Activated CD4-positive, alpha-beta T cell treated with anti-CD3 and anti-CD28 coated beads, Interleukin-2, amount 50 U/mL, for 16 hours (primary cell): Measurements from ENCODE around the gene STARD13.

ENCODE experiments used
- DNase-seq: peaks from one replicate; pipeline ENCODE4 v3.0.0-alpha.2; 2020

The STARD13 gene

DNA sequence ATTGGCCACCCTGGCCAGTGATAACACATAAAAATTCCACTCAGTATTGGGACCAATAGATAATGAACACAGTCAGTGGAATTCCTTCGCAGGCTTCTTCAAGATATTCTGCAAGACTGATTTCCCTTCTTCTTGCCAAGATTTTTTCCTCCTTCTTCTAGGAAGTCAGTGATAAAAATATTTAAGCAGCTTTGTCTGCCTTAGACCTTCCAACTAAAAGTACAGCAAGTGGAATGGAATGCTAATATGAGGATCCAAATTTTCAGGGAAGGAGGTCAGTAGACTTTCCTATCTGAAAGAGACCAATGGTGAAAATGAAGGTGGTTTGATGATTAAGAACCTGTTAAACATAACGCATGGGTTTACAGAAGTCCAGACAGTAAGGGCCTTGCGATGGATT, 9.6 kb downstream of the STARD13 start:
- DNase-seq = no peak

GRCh38 chr13:33274264-33274663, 11.3 kb downstream of the STARD13 start:
- no peak for DNase-seq

GRCh38 chr13:33272531-33273124, 12.9 kb downstream of the STARD13 start:
- DNase-seq = no peak

- no peak for DNase-seq
These were observed 13.8 kb downstream of the STARD13 start for GRCh38 chr13:33271759-33272158.

GRCh38 chr13:33270895-33271538, 14.5 kb downstream of the STARD13 start:
- no peak for DNase-seq

- DNase-seq = no peak
These were observed 19.9 kb downstream of the STARD13 start for GRCh38 chr13:33265607-33266006.

DNA sequence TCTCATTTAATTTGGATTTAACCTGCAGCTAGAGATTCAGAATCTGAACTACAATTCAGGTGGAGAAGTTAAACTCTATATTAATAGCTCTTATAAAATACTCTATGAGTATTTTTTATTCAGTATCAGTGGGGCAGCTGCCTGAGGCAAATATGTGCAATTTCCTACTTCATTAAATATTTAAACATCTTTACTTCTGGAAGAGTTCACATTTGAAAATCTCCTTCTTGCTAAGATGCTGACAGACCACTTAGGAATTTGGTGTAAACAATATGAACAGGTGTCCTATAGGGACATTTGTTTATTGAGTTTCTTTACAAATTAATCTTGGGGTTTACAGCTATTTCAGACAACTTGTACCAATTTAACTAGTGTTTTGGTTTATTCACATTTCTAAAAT, 20.4 kb downstream of the STARD13 start:
- no peak for DNase-seq

- DNase-seq = no peak
These were observed 21.0 kb downstream of the STARD13 start for GRCh38 chr13:33264620-33264978.

- DNase-seq = no peak
These were observed 21.5 kb downstream of the STARD13 start for GRCh38 chr13:33263976-33264619.

DNA sequence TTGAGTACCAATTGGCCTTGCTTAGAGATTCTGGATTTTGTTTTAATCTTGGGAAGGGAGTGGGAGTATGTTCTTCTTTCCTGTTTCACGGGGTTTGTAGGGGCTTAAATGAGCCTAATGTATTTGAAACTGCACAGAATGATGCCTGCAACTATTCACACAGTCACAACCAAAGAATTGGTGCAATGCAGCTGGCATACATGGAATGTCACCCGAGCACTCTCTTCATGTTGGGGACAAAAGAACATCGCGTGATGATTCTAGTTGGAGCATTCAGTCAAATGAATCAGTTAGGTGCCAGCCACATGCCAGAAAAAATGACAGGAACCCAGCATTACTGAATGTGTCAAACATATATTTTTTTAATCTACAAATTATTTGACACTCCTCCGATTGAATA, 22.1 kb downstream of the STARD13 start:
- no peak for DNase-seq

- DNase-seq = no peak
These were observed 22.6 kb downstream of the STARD13 start for GRCh38 chr13:33262997-33263396.

DNA sequence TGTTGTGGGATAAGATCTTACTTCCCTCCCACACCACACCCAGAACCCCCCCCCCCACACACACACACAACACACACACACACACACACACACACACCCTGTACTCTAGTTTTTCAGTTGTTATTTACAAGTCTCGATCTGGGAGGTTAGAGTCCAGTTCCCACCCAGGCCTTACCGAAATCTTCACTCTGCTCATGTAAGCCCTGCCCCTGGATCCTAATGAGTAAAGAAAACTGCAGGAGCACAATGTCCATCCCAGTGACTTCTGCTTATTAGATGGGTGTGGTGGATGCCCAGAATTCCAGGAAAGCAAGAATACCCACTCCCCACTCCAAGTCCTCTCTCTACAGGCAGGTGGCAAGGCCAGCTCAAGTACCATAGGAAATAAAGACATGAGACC, 23.0 kb downstream of the STARD13 start:
- no peak for DNase-seq

DNA sequence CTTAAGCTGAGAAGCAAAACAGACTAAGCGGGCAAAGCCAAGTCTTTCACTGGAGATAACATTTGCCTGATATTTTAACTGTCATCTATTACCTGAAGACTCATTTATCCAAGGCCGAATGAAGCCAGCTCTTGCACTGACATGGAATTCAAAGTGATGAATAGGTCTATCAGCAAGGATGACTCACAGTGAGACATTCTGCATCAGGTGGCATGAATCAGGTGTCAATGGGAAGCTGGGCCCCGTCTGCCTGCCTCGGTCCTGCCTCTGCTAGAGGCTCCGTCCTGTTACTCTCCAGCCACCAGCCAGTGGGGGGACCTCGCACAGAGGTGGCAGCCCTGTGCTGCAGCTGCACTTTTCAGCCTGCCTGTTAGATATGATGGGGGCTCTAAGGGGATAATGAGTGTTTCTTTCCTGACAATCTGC, 23.5 kb downstream of the STARD13 start:
- no peak for DNase-seq

DNA sequence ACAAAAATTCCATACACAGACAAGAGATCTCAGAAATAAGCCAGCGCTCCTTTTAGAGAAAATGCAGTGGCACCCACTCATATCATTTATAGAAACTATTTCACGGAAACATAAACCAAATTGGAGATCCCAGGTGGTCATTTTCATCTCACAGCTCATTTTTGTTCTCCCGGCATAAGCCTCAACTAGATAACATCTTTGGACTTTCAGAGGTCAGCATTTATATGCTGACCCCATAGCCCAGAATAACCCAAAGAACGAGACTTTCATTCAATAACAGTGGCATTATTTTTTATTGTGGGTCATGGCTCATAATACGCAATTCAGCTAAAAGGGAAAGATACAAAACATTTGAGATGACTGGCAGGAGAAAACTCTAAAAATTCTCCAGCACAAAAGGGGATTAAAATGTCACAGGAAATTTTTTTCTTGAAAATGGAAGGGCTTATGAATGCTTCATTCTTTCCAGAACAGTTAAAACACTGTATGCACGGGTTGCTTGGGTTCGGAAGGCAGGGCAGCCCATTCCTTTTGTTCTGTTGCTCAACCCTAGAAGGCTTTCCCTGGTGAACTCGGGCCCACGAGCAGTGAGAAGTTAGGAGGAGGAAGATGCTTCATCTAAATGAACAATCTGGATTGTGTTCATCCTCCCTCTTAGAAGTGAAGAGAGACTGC, 24.0 kb downstream of the STARD13 start:
- DNase-seq = no peak

DNA sequence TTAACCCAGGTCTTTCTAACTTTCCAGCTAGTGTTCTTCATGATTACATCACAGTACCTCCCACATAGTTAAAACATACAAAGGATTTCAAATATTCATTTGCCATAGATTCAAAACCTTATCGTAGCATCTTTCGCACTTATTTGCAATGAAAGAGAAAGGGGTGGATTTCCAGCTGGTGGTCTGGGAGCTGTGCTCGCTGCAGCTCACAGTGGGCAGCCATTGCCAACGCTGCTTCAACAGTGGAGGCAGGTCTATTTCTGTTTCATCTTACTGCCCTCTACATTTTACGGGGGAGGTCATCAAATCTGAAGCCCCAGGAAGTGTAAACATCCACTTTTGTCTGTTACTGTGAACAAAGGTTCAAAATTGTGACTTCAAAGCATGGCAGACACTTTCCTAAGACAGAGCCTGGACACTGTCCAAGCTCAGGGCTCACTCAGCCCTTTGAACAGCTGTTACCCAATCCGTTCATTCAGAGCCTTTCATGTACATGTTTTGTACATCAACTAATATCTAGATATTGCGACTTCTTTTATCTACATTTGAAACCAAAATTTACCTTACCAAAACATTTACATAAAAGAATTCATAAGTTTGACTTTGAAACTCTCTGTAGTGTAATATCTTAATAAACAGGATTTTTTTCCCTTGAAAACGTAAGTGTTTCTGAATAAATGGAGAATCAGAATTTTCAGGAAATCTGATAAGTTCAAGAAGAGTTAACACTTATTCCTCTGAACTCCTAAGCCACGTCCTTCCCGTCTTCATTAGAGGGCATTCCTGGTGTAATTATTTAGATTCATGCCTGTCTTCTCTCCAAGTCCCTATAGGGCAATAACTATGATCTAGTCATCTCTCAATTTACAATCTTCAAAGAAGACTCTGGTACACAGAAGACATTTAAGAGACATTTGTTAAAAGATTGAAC, 25.1 kb downstream of the STARD13 start:
- DNase-seq = no peak

GRCh38 chr13:33259296-33259695, 26.3 kb downstream of the STARD13 start:
- no peak for DNase-seq

DNA sequence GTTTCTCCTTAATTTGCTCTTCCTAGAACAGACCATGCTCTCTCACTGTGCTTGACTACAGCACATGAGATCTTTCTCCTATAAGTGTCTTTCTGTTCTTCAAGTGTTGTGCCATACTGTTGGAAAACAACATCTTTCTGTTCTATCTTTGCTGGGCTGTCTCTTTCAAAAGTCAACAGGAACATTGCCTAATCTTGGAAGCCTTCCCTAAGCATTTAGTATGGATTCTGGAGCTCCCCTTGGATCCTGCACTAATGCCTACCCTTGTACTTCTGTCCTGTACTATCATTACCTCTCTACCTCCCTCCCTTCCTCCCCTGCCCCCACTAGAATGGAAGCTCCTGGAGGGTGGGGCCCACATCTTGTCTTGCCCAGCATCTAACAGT, 26.8 kb downstream of the STARD13 start:
- DNase-seq = no peak

- no peak for DNase-seq
These were observed 27.4 kb downstream of the STARD13 start for GRCh38 chr13:33257841-33258807.

DNA sequence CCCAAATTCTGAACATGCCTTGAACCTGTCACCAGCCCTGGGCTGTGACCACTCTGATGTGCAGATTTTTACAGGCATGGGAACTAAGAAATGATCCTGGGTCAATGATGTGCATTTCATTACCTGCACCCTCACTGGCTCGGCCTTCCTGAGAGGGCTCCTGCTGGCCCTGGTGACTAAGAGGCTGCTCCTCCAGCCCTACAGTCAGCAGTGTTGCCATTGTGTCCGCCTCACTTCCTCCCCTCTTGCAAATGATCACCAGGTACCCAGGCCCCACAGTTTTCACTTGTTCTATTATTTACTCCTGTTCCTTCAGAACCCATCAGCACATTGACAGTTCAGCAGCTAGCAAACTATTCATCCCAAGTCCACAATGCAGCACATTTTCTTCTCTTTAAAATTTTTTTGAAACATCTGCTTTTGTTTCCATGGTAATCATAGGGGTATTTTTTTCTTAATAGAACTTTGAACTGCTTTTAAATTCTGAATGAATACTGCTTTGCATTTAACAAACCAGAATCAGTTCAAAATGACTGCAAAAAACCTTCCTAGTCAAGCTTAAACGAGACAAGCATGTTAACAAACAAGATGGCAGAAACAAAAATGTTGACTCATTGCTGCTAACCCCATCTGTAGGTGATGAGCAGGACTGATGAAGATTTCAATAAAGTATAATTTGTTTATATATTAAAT, 29.3 kb downstream of the STARD13 start:
- no peak for DNase-seq

- no peak for DNase-seq
These were observed 33.4 kb downstream of the STARD13 start for GRCh38 chr13:33252135-33252534.

- no peak for DNase-seq
These were observed 34.4 kb downstream of the STARD13 start for GRCh38 chr13:33251131-33251661.
